Measurements from ENCODE around the gene RSPH10B. TPM values are rescaled to one million over a fixed set of nuclear protein-coding genes. Genes with fewer than 3 reads are reported as not detected.
"Not testable (repeated sequence)": the region's sequence is repeated elsewhere in the genome, so short reads cannot be mapped to it uniquely, and the experiment has no call there.

Gene RSPH10B
- total and polyA plus RNA-seq, 8 donors, result 0.09 to 5.8 (median 1.4) TPM

GRCh38 chr7:5924180-5924579 is 46.3 kb downstream of the RSPH10B start:
- DNase-seq; H3K27ac ChIP-seq; H3K4me3 ChIP-seq; H3K4me1 ChIP-seq; intact Hi-C loops (cut with DNase I); H3K27me3 ChIP-seq; H3K36me3 ChIP-seq; H3K9me3 ChIP-seq; ATAC-seq: not testable (repeated sequence)

GRCh38 chr7:5916529-5916928 is 54.0 kb downstream of the RSPH10B start:
- H3K27ac ChIP-seq; H3K4me1 ChIP-seq; H3K27me3 ChIP-seq; H3K9me3 ChIP-seq; H3K4me3 ChIP-seq; intact Hi-C loops (cut with DNase I); ATAC-seq; DNase-seq: not testable (repeated sequence)
- H3K36me3 ChIP-seq, result peaks cover 0 to 22% of the 10 kb centered on the region in 2 donors

DNA sequence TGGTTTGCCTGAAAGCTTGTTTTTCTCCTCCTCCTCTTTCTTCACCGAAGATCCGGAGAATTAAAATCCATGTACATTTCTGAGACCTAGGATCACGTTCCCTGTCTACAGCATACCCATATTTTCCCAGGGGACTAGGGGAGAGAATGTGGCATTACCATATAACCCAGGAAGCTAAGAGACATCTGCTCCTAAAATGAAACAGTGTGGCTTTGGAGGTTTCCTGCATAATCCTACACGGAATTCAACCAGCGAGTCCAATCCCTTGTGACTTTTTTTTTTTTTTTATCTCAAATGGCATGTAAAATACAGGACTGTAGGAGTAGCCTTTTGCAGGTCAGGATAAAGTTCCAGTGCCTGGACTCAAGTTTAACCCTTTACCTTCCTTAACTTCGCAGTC is 61.7 kb downstream of the RSPH10B start:
- intact Hi-C loops (cut with DNase I); H3K9me3 ChIP-seq; H3K27me3 ChIP-seq; H3K4me1 ChIP-seq; DNase-seq; H3K4me3 ChIP-seq; H3K27ac ChIP-seq; ATAC-seq: not testable (repeated sequence)
- peaks cover 0 to 60% of the 10 kb centered on the region in 2 donors for H3K36me3 ChIP-seq

- H3K4me3 ChIP-seq; DNase-seq; H3K9me3 ChIP-seq; H3K27ac ChIP-seq; H3K27me3 ChIP-seq; ATAC-seq; H3K4me1 ChIP-seq; intact Hi-C loops (cut with DNase I): not testable (repeated sequence)
- peaks cover 0 to 54% of the 10 kb centered on the region in 2 donors for H3K36me3 ChIP-seq
These were observed 65.8 kb downstream of the RSPH10B start for GRCh38 chr7:5904726-5905125.

DNA sequence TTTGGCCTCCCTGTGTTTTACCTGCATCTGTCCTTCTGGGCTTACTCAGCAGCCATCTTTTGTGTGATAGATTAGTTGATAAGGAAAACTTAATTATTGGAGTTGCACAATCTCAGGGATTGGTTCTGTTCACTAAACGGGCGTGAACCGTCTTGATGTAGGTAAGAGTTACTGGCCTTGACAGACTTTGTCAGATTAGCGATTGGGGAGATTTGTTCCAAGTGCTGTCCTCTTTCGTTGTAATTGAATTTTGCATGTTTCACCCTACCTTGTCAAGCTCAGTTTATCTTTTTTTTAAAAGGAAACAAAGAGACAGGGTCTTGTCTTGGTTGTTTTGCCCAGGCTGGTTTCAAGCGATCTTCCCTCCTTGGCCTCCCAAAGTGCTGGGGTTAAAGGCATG is 67.5 kb downstream of the RSPH10B start:
- not testable (repeated sequence) for DNase-seq, ATAC-seq

DNA sequence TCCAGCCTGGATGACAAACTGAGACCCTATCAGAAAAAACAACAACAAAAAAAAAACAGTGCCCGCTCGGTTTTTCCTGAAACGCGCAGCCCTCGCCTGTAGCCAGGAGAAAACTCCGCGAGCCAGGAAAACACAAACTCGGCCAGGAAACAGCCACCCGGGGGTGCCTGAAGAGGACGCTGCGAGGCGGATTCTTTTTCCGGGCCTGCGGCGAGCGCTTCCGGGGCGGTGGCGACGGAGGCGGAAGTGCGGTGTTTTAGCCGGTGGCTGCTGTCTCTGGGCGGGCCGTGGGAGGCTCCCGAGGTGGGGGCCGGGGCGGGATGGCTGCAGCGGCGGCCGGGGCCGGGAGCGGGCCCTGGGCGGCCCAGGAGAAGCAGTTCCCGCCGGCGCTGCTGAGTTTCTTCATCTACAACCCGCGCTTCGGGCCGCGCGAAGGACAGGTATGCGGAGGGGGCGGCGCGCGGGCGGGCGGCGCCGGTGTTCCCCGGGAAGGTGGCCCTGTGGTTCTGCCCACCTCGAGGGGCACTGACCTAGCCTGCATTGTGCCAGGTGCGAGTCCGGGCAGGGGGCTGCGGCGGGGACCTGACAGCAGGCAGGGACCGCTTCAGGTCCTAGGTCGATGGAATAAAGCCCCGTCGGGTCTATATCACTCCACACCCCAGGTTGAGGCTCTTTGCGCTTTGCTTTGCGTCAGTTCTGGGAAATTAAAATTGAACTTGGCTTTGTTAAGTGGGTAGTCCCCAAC is 71.8 kb downstream of the RSPH10B start, which contains the start of gene CCZ1:
Gene CCZ1 (plus strand): TSS at position 254 of the 745 bp plus-strand sequence. CDS start 67 bp downstream, at position 321.
- H3K9me3 ChIP-seq; H3K27me3 ChIP-seq; H3K4me1 ChIP-seq; intact Hi-C loops (cut with DNase I): not testable (repeated sequence)
- DNase-seq (peak; percentile 11 to 90 (median 60)), ATAC-seq (peak; percentile 98)
- peak within 1 kb of the TSS; percentile 31 to 45 for H3K4me3 ChIP-seq
- H3K36me3 ChIP-seq, result peaks cover 0 to 15% of the 10 kb centered on the region in 2 donors
- H3K27ac ChIP-seq, result peak within 1 kb of the TSS; percentile 65 to 76

More for the DNA sequence above, 67.5 kb downstream of the RSPH10B start:
- H3K4me1 ChIP-seq; H3K27me3 ChIP-seq; H3K27ac ChIP-seq; H3K9me3 ChIP-seq; H3K4me3 ChIP-seq; intact Hi-C loops (cut with DNase I): not testable (repeated sequence)
- peaks cover 0 to 49% of the 10 kb centered on the region in 2 donors for H3K36me3 ChIP-seq

DNA sequence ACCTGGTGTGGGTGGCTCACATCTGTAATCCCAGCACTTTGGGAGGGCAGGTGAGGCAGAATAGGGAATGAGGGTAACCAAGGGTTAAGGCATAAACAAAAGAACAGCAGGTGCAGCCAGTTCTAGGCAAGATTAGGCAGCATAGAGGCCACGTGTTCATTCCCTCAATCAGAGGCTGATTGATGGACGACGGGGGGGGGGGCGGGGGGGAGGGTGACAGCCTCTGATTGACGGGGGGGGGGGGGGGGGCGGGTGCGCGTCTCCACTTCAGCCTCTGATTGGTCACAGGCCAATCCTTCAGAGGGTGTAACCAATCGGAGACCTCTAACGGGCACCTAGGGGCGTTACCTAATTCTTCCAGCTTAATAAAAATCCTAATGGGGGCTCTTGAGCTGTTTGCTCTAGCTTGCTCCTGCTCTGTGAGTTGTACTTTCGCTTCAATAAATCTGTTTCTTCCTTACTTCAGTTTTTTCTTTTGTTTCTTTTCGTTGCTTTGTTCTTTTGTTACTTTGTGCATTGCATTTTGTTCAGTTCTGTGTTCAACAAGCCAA is 73.0 kb downstream of the RSPH10B start:
- H3K36me3 ChIP-seq; DNase-seq; H3K9me3 ChIP-seq; intact Hi-C loops (cut with DNase I); H3K4me1 ChIP-seq; H3K27me3 ChIP-seq; H3K27ac ChIP-seq; H3K4me3 ChIP-seq: not testable (repeated sequence)
- peak; percentile 24 for ATAC-seq

DNA sequence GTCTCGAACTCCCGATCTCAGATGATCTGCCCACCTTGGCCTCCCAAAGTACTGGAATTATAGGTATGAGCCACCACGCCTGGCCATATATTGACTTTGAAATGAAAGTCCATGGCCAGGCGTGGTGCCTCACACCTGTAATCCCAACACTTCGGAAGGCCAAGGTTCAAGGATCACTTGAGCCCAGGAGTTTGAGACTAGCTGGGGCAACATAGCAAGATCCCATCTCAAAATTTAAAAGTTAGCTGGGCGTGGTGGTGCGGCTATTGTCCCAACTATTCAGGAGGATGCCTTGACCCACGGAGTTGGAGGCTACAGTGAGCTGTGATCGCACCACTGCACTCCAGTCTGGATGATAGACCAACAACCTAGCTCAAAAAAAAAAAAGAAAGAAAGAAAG is 78.0 kb downstream of the RSPH10B start:
- no peaks in the 10 kb centered on the region for H3K36me3 ChIP-seq
- no peaks in the 10 kb centered on the region for H3K9me3 ChIP-seq
- H3K4me3 ChIP-seq, result no peak overlapping the region
- ATAC-seq, result no peak
- no peak for TF ChIP-seq CTCF (IDR thresholded peaks at IDR 0.05)
- no peaks in the 10 kb centered on the region for H3K4me1 ChIP-seq
- no peak overlapping the region for H3K27ac ChIP-seq
- H3K27me3 ChIP-seq, result no peaks in the 10 kb centered on the region
- DNase-seq, result no peak
- intact Hi-C loops (cut with DNase I), result no loop called here

DNA sequence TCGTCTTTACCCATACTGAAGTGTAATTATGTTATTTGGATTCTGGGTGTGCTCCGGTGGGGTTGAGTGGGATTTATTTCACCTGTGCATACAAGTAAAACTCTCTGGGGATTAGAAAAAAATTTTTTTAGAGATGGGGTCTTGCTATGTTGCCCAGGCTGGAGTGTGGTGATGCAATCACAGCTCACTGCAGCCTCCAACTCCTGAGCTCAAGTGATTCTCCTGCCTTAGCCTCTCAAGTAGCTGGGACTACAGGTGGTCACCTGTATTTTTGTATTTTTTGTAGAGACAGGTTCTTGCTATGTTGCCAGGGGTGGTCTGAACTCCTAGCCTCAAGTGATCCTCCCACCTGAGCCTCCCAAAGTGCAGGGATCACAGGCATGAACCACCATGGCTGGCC is 80.2 kb downstream of the RSPH10B start:
- H3K36me3 ChIP-seq; DNase-seq; H3K27ac ChIP-seq; H3K4me3 ChIP-seq; H3K27me3 ChIP-seq; intact Hi-C loops (cut with DNase I); H3K9me3 ChIP-seq; H3K4me1 ChIP-seq; ATAC-seq: not testable (repeated sequence)

DNA sequence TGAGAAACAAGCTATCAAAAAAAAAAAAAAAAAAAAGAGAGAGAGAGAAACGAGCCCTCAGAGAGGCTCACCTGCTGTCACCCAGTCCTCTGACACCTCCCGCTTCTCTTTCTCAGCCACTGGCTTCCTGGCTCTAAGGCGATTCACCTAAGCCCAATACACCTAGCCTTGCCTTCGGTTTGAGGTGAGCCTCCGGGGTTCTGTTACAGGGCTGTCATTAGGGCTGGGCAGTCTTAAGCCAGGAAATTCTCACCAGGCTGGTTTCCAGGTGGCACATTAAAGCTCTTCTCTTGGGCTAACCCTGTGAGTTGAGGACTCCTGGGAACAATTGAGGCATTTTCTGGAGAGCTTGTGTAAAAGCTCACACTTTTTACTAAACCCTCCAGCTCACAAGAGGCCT is 82.5 kb downstream of the RSPH10B start:
- ATAC-seq, result peak; percentile 92
- H3K27ac ChIP-seq; H3K27me3 ChIP-seq; H3K9me3 ChIP-seq; H3K4me3 ChIP-seq; H3K4me1 ChIP-seq; H3K36me3 ChIP-seq; intact Hi-C loops (cut with DNase I): not testable (repeated sequence)
- DNase-seq, result peak in 2 of 4 donors; percentile 22 to 33

- ATAC-seq; intact Hi-C loops (cut with DNase I); H3K4me1 ChIP-seq; H3K4me3 ChIP-seq; H3K9me3 ChIP-seq; H3K36me3 ChIP-seq; H3K27me3 ChIP-seq; H3K27ac ChIP-seq; DNase-seq: not testable (repeated sequence)
These were observed 86.1 kb downstream of the RSPH10B start for GRCh38 chr7:5884431-5884830.

DNA sequence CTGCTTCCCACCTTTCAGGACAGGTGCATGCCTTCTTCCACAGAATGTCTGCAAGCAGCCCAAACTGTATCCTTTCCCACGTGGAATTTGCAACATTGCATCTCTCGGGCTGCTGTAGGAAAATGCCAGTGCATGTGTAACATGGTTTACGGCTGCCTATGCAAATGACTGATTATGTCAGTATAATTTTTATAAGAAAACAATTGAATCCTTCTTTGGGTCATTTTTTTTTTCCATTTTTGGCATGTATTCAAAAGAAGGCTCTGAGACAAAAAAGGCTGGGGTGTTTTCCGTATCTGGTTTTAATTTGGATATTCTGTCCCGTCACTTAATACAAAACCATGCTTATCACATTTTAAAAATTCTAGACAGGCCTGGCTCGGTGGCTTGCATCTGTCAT is 90.4 kb downstream of the RSPH10B start:
- intact Hi-C loops (cut with DNase I); ATAC-seq; DNase-seq: not testable (repeated sequence)

More for the DNA sequence above, 90.4 kb downstream of the RSPH10B start:
- H3K9me3 ChIP-seq, H3K27me3 ChIP-seq, H3K4me1 ChIP-seq, H3K36me3 ChIP-seq, H3K4me3 ChIP-seq, H3K27ac ChIP-seq: not testable (repeated sequence)

Data from left lung (tissue), 10 donors.